OCI-LY3 (cell line): ENCODE measurements around the gene TINAG.

ENCODE experiments used
- H2AFZ ChIP-seq: fragments of 200-600, 300-600 bp; shearing (Covaris generic); 2 replicates; pipeline ENCODE4 v1.6.0; 2014; ENCODE audit warnings: antibody characterized with exemption, low read depth, low read length
- H3K27ac ChIP-seq: fragments of 200-600, 300-600 bp; sonication (generic); 2 replicates; pipeline ENCODE4 v1.5.1; 2014; ENCODE audit warnings: mild to moderate bottlenecking, low read length, moderate library complexity, mixed read lengths
- H3K27me3 ChIP-seq: fragments of 200-600, 300-600 bp; sonication (generic); 2 replicates; pipeline ENCODE4 v1.6.1; 2014; ENCODE audit warnings: low read depth, low read length, mixed read lengths
- H3K36me3 ChIP-seq: fragments of 200-600, 300-600 bp; sonication (generic); replicated peaks from 2 replicates; pipeline ENCODE3; 2014; ENCODE audit warnings: low read depth, low read length, mixed read lengths
- H3K4me1 ChIP-seq: fragments of 300-600, 200-600 bp; sonication (generic); 2 replicates; pipeline ENCODE4 v1.6.1; 2014; ENCODE audit warnings: low read length, mixed read lengths
- H3K4me2 ChIP-seq: fragments of 200-600, 300-600 bp; sonication (generic); 2 replicates; pipeline ENCODE4 v1.6.1; 2014; ENCODE audit warnings: low read length, mixed read lengths
- H3K4me3 ChIP-seq: fragments of 300-600, 200-600 bp; sonication (generic); 2 replicates; pipeline ENCODE4 v1.5.1; 2014; ENCODE audit warnings: antibody characterized with exemption, mild to moderate bottlenecking, low read length, moderate library complexity
- H3K79me2 ChIP-seq: fragments of 300-600, 200-600 bp; shearing (Covaris generic); 2 replicates; pipeline ENCODE4 v1.6.1; 2014; ENCODE audit warnings: mild to moderate bottlenecking, low read length, mixed read lengths
- H3K9ac ChIP-seq: fragments of 300-600, 200-600 bp; shearing (Covaris generic); 2 replicates; pipeline ENCODE4 v1.6.0; 2014; ENCODE audit warnings: mild to moderate bottlenecking, low read length, moderate library complexity
- H3K9me3 ChIP-seq: fragments of 200-600, 300-600 bp; shearing (Covaris generic); 2 replicates; pipeline ENCODE4 v1.6.1; 2014; ENCODE audit warnings: low read length, mixed read lengths; ENCODE audit not compliant: insufficient read depth
- H4K20me1 ChIP-seq: fragments of 200-600, 300-600 bp; sonication (generic); 2 replicates; pipeline ENCODE4 v1.6.1; 2016; ENCODE audit warnings: low read length, mixed read lengths; ENCODE audit not compliant: insufficient read depth
- EZH2phosphoT487 ChIP-seq: fragments of 200-600 bp; shearing (Covaris generic); IDR thresholded peaks from 2 replicates; pipeline ENCODE4 v1.6.1; 2018; ENCODE audit warnings: antibody characterized with exemption, mixed run types, low read depth
- TF ChIP-seq, protein P1 (sequence below): fragments of 200-600, 300-600 bp; sonication (generic); IDR thresholded peaks from 2 replicates; pipeline ENCODE4 v1.5.1; 2014; ENCODE audit warnings: antibody characterized with exemption, low read length, low read depth

The TINAG gene, protein sequence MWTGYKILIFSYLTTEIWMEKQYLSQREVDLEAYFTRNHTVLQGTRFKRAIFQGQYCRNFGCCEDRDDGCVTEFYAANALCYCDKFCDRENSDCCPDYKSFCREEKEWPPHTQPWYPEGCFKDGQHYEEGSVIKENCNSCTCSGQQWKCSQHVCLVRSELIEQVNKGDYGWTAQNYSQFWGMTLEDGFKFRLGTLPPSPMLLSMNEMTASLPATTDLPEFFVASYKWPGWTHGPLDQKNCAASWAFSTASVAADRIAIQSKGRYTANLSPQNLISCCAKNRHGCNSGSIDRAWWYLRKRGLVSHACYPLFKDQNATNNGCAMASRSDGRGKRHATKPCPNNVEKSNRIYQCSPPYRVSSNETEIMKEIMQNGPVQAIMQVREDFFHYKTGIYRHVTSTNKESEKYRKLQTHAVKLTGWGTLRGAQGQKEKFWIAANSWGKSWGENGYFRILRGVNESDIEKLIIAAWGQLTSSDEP

GRCh38 chr6:54308289-54308985 lies at the start of gene TINAG:
Gene TINAG, plus strand, starts transcription at chr6:54308441. Its CDS starts 110 bp downstream, at chr6:54308551.
- TF ChIP-seq, protein P1, sequence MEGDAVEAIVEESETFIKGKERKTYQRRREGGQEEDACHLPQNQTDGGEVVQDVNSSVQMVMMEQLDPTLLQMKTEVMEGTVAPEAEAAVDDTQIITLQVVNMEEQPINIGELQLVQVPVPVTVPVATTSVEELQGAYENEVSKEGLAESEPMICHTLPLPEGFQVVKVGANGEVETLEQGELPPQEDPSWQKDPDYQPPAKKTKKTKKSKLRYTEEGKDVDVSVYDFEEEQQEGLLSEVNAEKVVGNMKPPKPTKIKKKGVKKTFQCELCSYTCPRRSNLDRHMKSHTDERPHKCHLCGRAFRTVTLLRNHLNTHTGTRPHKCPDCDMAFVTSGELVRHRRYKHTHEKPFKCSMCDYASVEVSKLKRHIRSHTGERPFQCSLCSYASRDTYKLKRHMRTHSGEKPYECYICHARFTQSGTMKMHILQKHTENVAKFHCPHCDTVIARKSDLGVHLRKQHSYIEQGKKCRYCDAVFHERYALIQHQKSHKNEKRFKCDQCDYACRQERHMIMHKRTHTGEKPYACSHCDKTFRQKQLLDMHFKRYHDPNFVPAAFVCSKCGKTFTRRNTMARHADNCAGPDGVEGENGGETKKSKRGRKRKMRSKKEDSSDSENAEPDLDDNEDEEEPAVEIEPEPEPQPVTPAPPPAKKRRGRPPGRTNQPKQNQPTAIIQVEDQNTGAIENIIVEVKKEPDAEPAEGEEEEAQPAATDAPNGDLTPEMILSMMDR = no peak
- no peak for TF ChIP-seq EZH2phosphoT487

DNA sequence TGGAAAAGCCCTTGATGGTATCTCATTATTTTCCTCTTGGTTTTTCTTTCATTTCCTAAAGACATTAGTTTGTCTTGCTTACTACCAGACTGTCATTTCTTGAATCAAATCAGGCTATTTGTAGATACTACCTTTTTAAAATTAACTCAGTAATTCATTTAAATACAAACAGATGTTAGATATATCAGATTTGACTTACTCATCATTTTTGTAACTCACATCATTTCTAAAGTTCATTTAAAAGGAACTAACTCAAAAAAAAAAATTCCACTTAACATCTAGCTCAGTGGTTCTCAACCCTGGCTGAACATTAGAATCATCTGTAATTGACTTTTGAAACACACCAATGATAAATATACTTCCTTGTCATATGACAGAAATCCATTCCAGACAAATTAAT lies 48.2 kb upstream of the TINAG start:
- no peaks in the 10 kb centered on the region for H3K79me2 ChIP-seq
- H3K9ac ChIP-seq = no peak overlapping the region
- no peak overlapping the region for H2AFZ ChIP-seq
- H3K4me3 ChIP-seq = no peak overlapping the region
- no peak overlapping the region for H3K27ac ChIP-seq
- H3K27me3 ChIP-seq = no peaks in the 10 kb centered on the region
- H3K4me1 ChIP-seq = no peaks in the 10 kb centered on the region
- no peaks in the 10 kb centered on the region for H4K20me1 ChIP-seq
- TF ChIP-seq EZH2phosphoT487 = no peak
- TF ChIP-seq, protein P1 = no peak
- H3K9me3 ChIP-seq = no peaks in the 10 kb centered on the region
- no peak overlapping the region for H3K4me2 ChIP-seq
- no peaks in the 10 kb centered on the region for H3K36me3 ChIP-seq

More at GRCh38 chr6:54308289-54308985, at the start of gene TINAG:
- Histone ChIP-seq H3K9ac (no peak within 1 kb of the TSS), H4K20me1 (no peaks in the 10 kb centered on the region), H3K9me3 (no peaks in the 10 kb centered on the region), H3K4me1 (peaks cover 10% of the 10 kb centered on the region), H3K36me3 (no peaks in the 10 kb centered on the region), H3K79me2 (no peaks in the 10 kb centered on the region), H2AFZ (no peak within 1 kb of the TSS), H3K4me3 (no peak within 1 kb of the TSS), H3K4me2 (no peak within 1 kb of the TSS), H3K27ac (no peak within 1 kb of the TSS), H3K27me3 (0 out of 2 replicates have a peak, but pooled peaks cover 6% of the 10 kb centered on the region)

GRCh38 chr6:54262499-54262898 lies 45.7 kb upstream of the TINAG start:
- Histone ChIP-seq H3K9me3 (no peaks in the 10 kb centered on the region), H4K20me1 (no peaks in the 10 kb centered on the region), H3K27ac (no peak overlapping the region), H3K36me3 (no peaks in the 10 kb centered on the region), H2AFZ (no peak overlapping the region), H3K4me3 (no peak overlapping the region), H3K27me3 (no peaks in the 10 kb centered on the region), H3K79me2 (no peaks in the 10 kb centered on the region), H3K4me1 (no peaks in the 10 kb centered on the region), H3K4me2 (no peak overlapping the region), H3K9ac (no peak overlapping the region)
- no peak for TF ChIP-seq EZH2phosphoT487
- TF ChIP-seq, protein P1 = no peak

- TF ChIP-seq EZH2phosphoT487 = no peak
- TF ChIP-seq, protein P1 = no peak
- Histone ChIP-seq H4K20me1 (no peaks in the 10 kb centered on the region), H3K4me1 (no peaks in the 10 kb centered on the region), H3K4me3 (no peak overlapping the region), H3K79me2 (no peaks in the 10 kb centered on the region), H3K36me3 (no peaks in the 10 kb centered on the region), H3K27ac (no peak overlapping the region), H3K4me2 (no peak overlapping the region), H3K27me3 (no peaks in the 10 kb centered on the region), H3K9ac (no peak overlapping the region), H2AFZ (no peak overlapping the region), H3K9me3 (no peaks in the 10 kb centered on the region)
Observed at GRCh38 chr6:54262971-54263370, 45.3 kb upstream of the TINAG start.
